ENCODE data around the gene C9orf72. TPM values are rescaled to one million over a fixed set of nuclear protein-coding genes. Genes with fewer than 3 reads are reported as not detected.

The C9orf72 gene
- total and polyA plus RNA-seq, 12 donors: 4.9 to 22.0 (median 15.8) TPM

- peaks cover 0 to 13% (median 0%) of the 10 kb centered on the region in 7 donors for H3K27me3 ChIP-seq
- H3K4me3 ChIP-seq: no peak overlapping the region
- no peak overlapping the region for H3K27ac ChIP-seq
- no peaks in the 10 kb centered on the region for H3K36me3 ChIP-seq
- ATAC-seq (no peak), DNase-seq (no peak)
- peaks cover 0 to 8% (median 2%) of the 10 kb centered on the region in 11 donors for H3K9me3 ChIP-seq
- 58 to 80% methylated on average over 2 of the region's 2 CpGs for WGBS, 2 donors
- intact Hi-C loops (cut with DNase I): no loop called here
- peaks cover 0 to 10% (median 0%) of the 10 kb centered on the region in 9 donors for H3K4me1 ChIP-seq
- TF ChIP-seq, protein P1, sequence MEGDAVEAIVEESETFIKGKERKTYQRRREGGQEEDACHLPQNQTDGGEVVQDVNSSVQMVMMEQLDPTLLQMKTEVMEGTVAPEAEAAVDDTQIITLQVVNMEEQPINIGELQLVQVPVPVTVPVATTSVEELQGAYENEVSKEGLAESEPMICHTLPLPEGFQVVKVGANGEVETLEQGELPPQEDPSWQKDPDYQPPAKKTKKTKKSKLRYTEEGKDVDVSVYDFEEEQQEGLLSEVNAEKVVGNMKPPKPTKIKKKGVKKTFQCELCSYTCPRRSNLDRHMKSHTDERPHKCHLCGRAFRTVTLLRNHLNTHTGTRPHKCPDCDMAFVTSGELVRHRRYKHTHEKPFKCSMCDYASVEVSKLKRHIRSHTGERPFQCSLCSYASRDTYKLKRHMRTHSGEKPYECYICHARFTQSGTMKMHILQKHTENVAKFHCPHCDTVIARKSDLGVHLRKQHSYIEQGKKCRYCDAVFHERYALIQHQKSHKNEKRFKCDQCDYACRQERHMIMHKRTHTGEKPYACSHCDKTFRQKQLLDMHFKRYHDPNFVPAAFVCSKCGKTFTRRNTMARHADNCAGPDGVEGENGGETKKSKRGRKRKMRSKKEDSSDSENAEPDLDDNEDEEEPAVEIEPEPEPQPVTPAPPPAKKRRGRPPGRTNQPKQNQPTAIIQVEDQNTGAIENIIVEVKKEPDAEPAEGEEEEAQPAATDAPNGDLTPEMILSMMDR (IDR thresholded peaks at IDR 0.05): no peak
Observed at GRCh38 chr9:27582794-27583193, 9.5 kb upstream of the C9orf72 start.

DNA sequence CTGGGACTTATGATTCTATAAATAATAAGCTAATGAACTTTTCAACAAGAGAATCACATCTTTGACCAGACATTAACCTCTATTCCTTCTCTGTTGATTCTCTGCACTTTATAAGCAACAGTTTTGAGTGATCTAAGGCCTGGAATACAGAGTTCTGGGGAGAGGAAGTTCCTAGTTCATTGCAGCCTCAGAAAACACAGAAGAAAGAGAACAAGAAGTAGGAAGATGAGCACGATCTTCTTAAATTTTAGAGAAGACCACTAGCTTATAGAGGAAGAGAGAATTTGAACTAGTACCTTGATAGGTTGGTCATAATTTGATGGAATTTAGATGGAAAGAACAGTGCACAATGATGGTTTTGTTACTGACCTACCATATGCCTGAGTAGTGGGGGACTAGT is 8.5 kb upstream of the C9orf72 start:
- Histone ChIP-seq H3K9me3 (peaks cover 0 to 8% (median 2%) of the 10 kb centered on the region in 11 donors), H3K4me3 (no peak overlapping the region), H3K27ac (peak overlapping the region in 1 of 10 donors; percentile 63), H3K27me3 (peaks cover 0 to 6% (median 0%) of the 10 kb centered on the region in 7 donors), H3K4me1 (peaks cover 0 to 10% (median 0%) of the 10 kb centered on the region in 9 donors), H3K36me3 (no peaks in the 10 kb centered on the region)
- intact Hi-C loops (cut with DNase I): no loop called here
- no peak for ATAC-seq
- 75 to 92% methylated on average over 1 of the region's 1 CpG for WGBS, 2 donors
- DNase-seq: no peak
- TF ChIP-seq, protein P1 (IDR thresholded peaks at IDR 0.05): no peak

DNA sequence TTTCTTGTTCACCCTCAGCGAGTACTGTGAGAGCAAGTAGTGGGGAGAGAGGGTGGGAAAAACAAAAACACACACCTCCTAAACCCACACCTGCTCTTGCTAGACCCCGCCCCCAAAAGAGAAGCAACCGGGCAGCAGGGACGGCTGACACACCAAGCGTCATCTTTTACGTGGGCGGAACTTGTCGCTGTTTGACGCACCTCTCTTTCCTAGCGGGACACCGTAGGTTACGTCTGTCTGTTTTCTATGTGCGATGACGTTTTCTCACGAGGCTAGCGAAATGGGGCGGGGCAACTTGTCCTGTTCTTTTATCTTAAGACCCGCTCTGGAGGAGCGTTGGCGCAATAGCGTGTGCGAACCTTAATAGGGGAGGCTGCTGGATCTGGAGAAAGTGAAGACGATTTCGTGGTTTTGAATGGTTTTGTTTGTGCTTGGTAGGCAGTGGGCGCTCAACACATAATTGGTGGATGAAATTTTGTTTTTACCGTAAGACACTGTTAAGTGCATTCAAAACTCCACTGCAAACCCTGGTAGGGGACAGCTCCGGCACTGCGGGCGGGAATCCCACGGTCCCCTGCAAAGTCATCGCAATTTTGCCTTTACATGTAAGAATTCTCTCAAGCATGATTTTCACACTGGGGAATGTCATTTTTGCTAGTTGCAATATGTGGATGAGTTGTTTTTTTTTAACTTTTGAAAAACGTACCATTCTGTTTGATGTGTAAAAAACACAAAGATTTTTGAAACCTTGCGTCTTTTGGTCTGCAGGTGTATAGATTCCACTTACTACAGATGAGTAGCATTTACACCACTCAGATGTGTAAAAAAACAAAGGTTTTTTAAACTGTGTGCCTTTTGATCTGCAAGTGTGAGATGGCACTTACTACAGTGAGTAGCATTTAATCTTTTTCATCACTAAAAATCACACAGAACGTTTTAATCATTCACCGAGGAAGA is 631 bp upstream of the C9orf72 start:
- ATAC-seq: peak; percentile 85 to 95 (median 94)
- no peaks in the 10 kb centered on the region for H3K36me3 ChIP-seq

GRCh38 chr9:27572566-27572917 is 739 bp downstream of the C9orf72 start:
- peaks cover 2 to 53% (median 22%) of the 10 kb centered on the region in 9 donors for H3K4me1 ChIP-seq

More for the DNA sequence above, 631 bp upstream of the C9orf72 start:
- Histone ChIP-seq H3K27me3 (no peaks in the 10 kb centered on the region), H3K4me1 (peaks cover 2 to 43% (median 22%) of the 10 kb centered on the region in 9 donors), H3K9me3 (peaks cover 0 to 8% (median 2%) of the 10 kb centered on the region in 11 donors), H3K4me3 (peak overlapping the region; percentile 55 to 95 (median 82)), H3K27ac (peak overlapping the region; percentile 89 to 99 (median 94))
- WGBS, 2 donors: 3 to 4% methylated on average over 35 of the region's 35 CpGs
- TF ChIP-seq, protein P1 (IDR thresholded peaks at IDR 0.05): no peak
- peak; percentile 85 to 98 for DNase-seq
- intact Hi-C loops (cut with DNase I): no loop called here

More at GRCh38 chr9:27572566-27572917, 739 bp downstream of the C9orf72 start:
- Histone ChIP-seq H3K36me3 (no peaks in the 10 kb centered on the region), H3K27ac (peak overlapping the region; percentile 89 to 99 (median 94)), H3K27me3 (no peaks in the 10 kb centered on the region), H3K4me3 (peak overlapping the region; percentile 63 to 95 (median 82)), H3K9me3 (no peaks in the 10 kb centered on the region)
- ATAC-seq (peak; percentile 17 to 46 (median 28)), DNase-seq (peak in 1 of 2 donors; percentile 51)
- WGBS, 2 donors: 3% methylated on average over 6 of the region's 6 CpGs
- TF ChIP-seq, protein P1 (IDR thresholded peaks at IDR 0.05): no peak
- intact Hi-C loops (cut with DNase I): no loop called here
